Fibroblast of skin of left quadriceps (primary cell): Measurements from ENCODE around the gene SERPINI2.

Experiments
- DNase-seq, 2 experiments: peaks; one replicate each; pipeline ENCODE4 v3.0.0-alpha.2; 2013; ENCODE audit warnings: low read depth in 2 of 2

Gene SERPINI2

DNA sequence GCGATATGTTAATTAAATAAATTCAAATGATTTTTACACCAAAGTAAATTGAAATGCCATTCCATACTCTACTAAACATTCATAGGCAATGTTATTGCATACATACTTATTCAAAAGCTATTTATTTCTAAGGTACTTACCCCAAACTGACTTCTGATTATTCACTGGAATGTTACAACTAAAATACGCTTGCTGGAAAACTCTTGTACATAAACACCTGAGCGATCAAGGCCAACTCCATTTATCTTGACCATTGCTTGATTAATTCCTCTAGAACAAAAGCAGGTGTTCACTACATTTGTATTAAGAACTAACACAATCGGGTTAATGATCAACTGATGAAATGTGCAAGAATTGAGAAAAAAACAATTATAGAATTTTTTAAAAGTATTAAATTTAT is at the start of gene SERPINI2:
Gene SERPINI2 (minus strand): TSS at position 180 of the 400 bp plus-strand sequence. CDS start 2,208 bp downstream, outside the sequence.
- no peak for DNase-seq

- DNase-seq, result no peak
These were observed 47.1 kb upstream of the SERPINI2 start for GRCh38 chr3:167521006-167521355.

- DNase-seq, result no peak
These were observed 46.6 kb upstream of the SERPINI2 start for GRCh38 chr3:167520266-167521005.

DNA sequence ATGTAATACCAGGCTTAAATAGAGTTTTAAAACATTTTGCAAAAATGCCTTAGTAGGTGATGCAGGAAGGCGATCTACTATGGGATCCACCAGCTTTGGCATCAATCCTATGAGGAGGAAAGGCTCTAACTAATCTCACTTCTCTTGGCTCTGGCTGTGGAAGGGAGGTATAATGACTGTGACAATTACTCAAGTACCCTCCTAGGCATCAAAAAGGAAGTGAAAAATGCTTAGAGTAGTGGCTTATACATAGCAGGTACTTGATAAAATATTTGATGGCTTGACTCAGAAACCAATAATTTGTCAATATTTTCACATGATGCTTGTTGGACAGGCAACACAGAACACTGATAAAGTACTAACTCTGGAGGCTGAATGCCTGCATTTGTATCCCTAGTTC is 34.1 kb upstream of the SERPINI2 start:
- no peak for DNase-seq

DNA sequence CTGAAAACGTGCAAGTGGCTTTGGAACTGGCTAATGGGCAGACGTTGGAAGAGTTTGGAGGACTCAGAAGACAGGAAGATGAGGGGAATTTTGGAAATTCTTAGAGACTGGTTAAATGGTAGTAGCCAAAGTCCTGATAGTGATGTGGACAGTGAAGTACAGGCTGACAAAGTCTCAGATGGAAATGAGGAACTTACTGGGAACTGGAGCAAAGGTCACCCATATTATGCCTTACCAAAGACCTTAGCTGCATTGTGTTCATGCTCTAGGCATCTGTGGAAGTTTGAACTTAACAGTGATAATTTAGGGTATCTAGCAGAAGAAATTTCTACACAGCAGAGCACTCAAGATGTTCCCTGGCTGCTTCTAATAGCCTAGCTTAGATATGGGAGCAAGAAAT is 28.6 kb upstream of the SERPINI2 start:
- DNase-seq, result no peak

GRCh38 chr3:167501941-167502340 is 28.1 kb upstream of the SERPINI2 start:
- DNase-seq, result no peak

- DNase-seq, result no peak
These were observed 24.1 kb upstream of the SERPINI2 start for GRCh38 chr3:167497903-167498302.

DNA sequence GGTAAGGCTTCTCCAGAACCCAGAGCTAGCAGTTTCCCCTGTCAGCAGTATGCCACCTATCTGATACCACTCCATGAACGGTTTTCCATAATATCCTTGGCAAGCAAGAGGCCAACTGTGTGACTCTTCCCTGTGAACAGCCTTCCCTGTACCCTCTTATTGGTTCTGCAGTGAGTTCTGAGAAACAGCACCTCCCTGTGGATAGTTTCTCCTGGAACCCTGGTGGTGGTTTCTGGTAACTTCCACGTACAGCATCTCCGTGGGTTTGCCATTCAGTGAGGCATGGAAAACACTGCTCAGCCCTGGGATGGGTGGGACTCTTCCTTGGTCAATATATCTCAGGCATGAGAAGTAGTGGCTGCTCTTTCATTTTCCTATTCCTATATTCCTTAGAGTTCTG is 19.4 kb upstream of the SERPINI2 start:
- DNase-seq, result no peak

- no peak for DNase-seq
These were observed 17.8 kb upstream of the SERPINI2 start for GRCh38 chr3:167491621-167492020.

- no peak for DNase-seq
These were observed 15.7 kb upstream of the SERPINI2 start for GRCh38 chr3:167489571-167489970.

DNA sequence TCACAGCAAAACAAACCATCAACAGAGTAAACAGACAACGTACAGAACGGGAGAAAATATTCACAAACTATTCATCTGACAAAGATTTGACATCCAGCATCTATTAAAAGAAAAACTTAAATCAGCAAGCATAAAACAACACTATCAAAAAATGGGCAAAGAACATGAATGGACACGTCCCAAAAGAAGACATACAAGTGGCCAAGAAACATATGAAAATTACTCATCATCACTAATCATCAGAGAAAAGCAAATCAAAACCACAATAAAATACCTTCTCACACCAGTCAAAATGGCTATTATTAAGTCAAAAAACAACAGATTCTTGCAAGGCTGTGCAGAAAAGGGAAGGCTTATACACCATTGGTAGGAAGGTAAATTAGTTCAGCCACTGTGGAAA is 13.7 kb upstream of the SERPINI2 start:
- no peak for DNase-seq

DNA sequence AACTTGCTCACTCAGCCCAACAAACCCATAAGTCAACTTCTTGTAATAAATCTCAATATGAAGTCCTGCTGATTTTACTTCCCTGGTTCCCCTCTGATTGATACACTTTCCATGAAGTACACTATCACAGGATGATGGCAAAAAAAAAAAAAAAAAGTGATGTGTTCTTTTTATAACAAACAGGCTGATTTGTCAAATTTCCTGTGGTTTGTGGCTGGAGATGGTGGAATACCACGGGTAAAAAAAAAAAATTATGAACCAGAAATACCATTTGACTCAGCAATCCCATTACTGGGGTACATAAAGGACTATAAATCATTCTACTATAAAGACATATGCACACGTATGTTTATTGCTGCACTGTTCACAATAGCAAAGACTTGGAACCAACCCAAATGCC is 10.7 kb upstream of the SERPINI2 start:
- no peak for DNase-seq

DNA sequence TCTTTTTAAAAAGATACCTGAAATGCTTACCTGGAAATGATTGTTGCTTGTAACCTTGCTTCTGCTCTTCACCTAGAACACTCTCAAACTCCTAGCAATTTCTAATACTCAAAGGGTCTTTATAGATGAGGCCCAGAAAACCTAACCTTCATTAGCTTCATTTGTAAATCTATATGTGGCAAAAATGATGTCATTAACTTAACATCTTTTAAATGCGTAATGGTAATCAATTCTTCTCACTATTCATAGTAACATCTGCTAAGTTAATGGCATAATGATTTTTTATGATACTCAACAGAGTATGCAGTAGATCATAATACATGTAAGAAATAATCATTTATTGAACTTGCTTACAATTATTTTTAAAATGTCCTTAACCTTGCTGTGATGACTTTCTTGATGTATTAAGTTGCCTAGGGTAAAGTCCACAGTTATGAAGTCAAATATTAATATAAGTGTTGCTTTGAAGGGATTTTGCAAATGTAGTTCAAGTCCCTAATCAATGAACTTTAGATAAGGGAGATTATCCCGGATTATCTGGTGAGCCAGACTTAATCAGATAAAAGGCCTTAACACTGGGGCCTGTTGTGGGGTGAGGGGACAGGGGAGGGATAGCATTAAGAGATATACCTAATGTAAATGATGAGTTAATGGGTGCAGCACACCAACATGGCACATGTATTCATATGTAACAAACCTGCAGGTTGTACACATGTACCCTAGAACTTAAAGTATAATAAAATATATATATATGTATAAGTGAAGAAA is 10.1 kb upstream of the SERPINI2 start:
- no peak for DNase-seq

- no peak for DNase-seq
These were observed 7.3 kb upstream of the SERPINI2 start for GRCh38 chr3:167481164-167481563.

GRCh38 chr3:167480748-167481147 is 6.9 kb upstream of the SERPINI2 start:
- DNase-seq, result no peak

DNA sequence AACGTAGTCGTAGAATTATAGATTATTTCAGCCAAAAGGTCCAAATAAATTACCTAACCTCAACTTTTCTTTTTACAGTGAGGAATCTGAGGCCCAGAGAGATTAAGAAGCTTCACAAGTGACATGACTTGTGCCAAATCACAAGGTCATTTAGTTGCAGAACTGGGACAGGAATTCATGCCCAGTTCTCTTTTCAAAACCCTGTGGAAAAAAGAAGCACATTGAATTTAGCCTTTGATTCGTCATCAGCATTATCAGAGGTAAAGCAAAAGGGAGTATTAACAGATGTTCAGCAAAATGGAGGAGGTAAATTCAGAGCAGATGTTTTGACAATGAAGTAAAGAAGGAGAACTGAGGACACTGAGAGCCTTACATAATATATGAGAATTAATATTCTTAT is 4.5 kb downstream of the SERPINI2 start:
- DNase-seq, result no peak

DNA sequence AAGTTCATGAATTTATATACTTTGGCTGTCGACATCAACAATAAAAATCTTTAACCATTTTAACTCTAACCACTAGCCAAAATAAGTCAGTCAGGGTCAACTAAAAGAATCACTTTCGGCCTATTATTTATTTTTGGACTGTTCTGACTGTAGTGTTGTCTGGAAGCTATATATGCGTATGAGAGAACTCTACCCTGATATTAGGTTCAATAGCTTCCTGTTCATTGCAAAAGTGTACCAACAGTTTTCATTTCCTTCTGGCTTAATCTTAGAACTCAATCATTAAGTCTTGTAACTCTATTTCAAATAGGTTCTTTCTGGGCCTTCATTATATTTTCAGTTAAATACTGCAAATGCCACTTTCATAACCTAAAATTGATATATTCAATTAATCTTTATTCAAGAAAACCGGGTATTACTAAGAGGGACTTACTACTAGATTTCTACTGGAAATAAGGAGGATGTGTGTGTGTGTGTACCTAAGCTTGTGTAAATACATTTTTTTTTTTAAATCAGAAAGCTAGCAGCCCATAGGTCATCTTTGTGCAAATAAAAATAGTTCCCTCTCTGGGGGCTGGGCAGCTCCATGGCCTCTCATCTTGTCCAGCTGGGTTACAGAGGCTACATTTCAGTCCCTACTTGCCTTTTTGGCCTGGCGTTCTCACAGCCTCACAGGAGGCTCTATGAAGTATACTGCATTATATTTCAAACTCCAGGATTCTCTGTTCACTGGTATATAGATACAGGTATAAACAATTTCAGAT is 5.8 kb downstream of the SERPINI2 start:
- DNase-seq, result no peak

GRCh38 chr3:167466966-167467365 is 6.9 kb downstream of the SERPINI2 start:
- no peak for DNase-seq

DNA sequence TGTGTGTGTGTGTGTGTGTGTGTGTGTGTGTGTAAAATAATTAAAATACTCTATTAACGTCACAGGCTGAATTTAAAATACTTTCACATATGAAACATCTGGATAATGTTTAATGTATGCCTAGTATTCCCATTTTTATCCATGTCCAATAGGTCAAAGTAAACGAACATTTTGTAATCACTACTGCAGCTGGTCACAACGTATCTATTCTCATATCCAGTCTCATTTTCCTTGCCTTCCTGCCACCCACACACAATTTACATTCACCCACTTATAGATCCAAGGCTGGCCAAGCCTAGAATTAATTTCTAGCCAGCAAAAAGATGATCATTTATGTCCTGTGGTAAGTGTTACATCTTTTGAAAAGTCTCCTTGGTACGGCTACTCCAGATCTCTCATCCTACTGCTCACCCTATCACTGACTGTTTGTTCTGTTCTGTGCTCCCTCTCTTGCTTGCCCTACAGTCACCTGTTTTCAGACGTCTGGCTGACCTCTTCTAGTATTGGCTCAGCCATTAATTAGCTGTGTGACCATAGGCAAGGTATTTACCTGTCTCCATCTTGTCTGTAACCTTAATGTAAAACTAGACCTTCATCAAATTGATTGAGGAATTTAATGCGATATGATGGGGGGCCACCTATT is 17.6 kb downstream of the SERPINI2 start:
- no peak for DNase-seq

DNA sequence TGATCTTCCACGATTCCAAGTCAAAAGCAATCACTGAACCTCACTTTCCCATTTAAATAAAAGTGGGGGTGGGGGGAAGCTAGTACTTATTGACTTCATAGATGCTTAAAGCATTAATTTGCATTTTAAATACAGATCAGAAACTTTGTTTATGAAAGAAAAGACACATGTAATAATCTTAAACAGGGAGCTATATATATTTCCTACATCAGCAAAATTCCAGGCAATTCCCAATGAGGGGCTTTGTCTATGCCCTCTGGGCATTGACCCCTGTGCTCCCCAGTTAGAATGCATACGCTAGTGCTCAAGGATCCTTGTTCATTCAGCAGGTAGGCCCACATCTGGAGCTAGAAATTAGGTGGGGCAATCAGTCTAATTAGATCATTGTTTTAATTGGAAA is 20.0 kb downstream of the SERPINI2 start:
- DNase-seq, result no peak

- DNase-seq, result no peak
These were observed 22.6 kb downstream of the SERPINI2 start for GRCh38 chr3:167451282-167451681.

GRCh38 chr3:167450675-167451074 is 23.2 kb downstream of the SERPINI2 start:
- DNase-seq, result no peak
